ENCODE measurements around the gene LKAAEAR1. TPM values are rescaled to one million over a fixed set of nuclear protein-coding genes. Genes with fewer than 3 reads are reported as not detected.
A peak's percentile ranks its signal among the peaks of the same experiment; 100 is the strongest.

Gene LKAAEAR1
- total and polyA plus RNA-seq, 2 of the 13 experiments (the other 11 are each of a cell fraction or from before 2014, with no cell fraction given): not detected

DNA sequence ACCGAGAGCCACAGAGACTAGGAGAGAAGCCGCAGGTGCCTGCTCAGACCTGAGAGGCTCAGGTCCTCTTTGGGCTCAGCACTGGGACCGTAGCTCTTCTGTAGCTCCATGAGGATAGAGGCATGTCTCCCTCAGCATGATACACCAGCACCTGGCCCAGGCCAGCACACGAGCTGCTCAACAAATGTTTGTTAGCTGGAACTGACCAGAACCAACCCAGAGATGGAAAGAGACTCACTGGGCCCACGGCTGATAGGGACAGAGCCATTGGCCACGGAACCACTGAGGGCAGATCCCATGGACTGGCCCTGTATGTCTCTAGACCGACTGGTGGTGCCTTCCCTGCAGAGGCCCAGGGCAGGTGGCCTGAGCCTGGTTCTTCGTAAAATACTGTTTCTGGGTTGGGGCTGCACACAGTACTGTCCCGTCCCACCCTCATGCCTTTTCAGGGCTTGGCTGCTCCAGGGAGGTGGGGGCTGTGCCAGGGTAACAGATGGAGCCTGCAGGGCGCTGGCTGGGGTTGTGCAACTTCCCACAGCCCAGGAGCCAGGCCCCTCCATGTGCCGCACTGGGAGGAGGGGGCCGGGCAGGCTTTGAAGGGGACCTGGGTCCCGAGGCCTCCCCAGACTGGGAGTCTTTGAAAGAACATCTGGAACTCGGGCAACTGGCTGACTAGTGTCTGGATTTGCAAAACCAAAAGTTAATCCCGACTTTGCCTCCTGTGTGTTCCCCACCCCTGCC is 43.0 kb downstream of the LKAAEAR1 start:
- BruUV-seq (replicated peaks): no TSS peak
- H3K9ac ChIP-seq (ENCODE audit: insufficient read depth, low read depth, low read length): peak overlapping the region; percentile 86
- H2AFZ ChIP-seq (ENCODE audit: low read length): no peak overlapping the region
- peak overlapping the region; percentile 70 to 89 (median 89) for H3K4me3 ChIP-seq (replicated peaks in 1 of 3; ENCODE audit: insufficient read depth in 1 of 3, low read depth in 2 of 3, low read length in 3 of 3)
- DNase-seq (ENCODE audit: low spot score) (peak; percentile 67), FAIRE-seq (peak; percentile 79), ATAC-seq (peak; percentile 35)
- H3K4me1 ChIP-seq (ENCODE audit: insufficient read depth, low read length): peaks cover 77% of the 10 kb centered on the region
- in situ Hi-C loops (cut with HindIII; ENCODE audit: extremely low pct_ligation_motif_present, low pct_unique_long_range_greater_than_20kb): no loop called here
- 8% methylated on average over 12 of the region's 15 CpGs for WGBS (ENCODE audit: low lambda C conversion rate)
- H3K27ac ChIP-seq (ENCODE audit: extremely low read length, insufficient read depth, low read length): peak overlapping the region; percentile 45
- H3K4me2 ChIP-seq (ENCODE audit: low read depth, low read length): peak overlapping the region; percentile 94
- no peaks in the 10 kb centered on the region for H4K20me1 ChIP-seq (ENCODE audit: insufficient read depth, low read length)
- intact Hi-C loops (cut with micrococcal nuclease; ENCODE audit: unreplicated experiment): no loop called here
- H3K9me3 ChIP-seq (ENCODE audit: low read length): no peaks in the 10 kb centered on the region
- POLR2A ChIA-PET: interaction anchor here (3.6 to 10.1 kb wide), 4 partner anchors 12 to 61 kb away, joined by 32 to 252 read pairs (median 40); partner anchors contain the start of genes PRPF6, SAMD10, SOX18 and TCEA2
- CTCF ChIA-PET (ENCODE audit: low intra/inter-chr PET ratio, low total read pairs): no interaction called here
- no peaks in the 10 kb centered on the region for H3K36me3 ChIP-seq (replicated peaks in 1 of 2; ENCODE audit: control insufficient read depth in 1 of 2, insufficient read depth in 2 of 2, low read length in 2 of 2)
- peaks cover 16% of the 10 kb centered on the region for H3K79me2 ChIP-seq (ENCODE audit: insufficient read depth, low read length)
- H3K27me3 ChIP-seq (ENCODE audit: control insufficient read depth in 1 of 2, insufficient read depth in 2 of 2, low read length in 2 of 2): no peaks in the 10 kb centered on the region
- 0 out of 2 replicates have a peak, but pooled peaks have one; percentile 6 for TF ChIP-seq SP4 (CRISPR knock-in tag; IDR thresholded peaks at IDR 0.05)
- TF ChIP-seq NAIF1 (CRISPR knock-in tag; IDR thresholded peaks at IDR 0.05; ENCODE audit: borderline replicate concordance): peak; percentile 56; the same call in 1 of the 2 replicates
- no peak for TF ChIP-seq ZNF234 (CRISPR knock-in tag; conservative IDR thresholded peaks at IDR 0.05)
- TF ChIP-seq ZNF644 (CRISPR knock-in tag; IDR thresholded peaks at IDR 0.05; ENCODE audit: low read depth): no peak
- peak; percentile 66 for TF ChIP-seq POLR2G (IDR thresholded peaks at IDR 0.05; ENCODE audit: low read depth, low read length)
- TF ChIP-seq ZNF792 (CRISPR knock-in tag; IDR thresholded peaks at IDR 0.05): no peak
- 0 out of 2 replicates have a peak, but pooled peaks have one; percentile 2 for TF ChIP-seq ZNF44 (CRISPR knock-in tag; IDR thresholded peaks at IDR 0.05)
- TF ChIP-seq XRCC5 (optimal IDR thresholded peaks at IDR 0.05; ENCODE audit: low read length): no peak
- peak; percentile 85 for TF ChIP-seq TAF15 (IDR thresholded peaks at IDR 0.05; ENCODE audit: low read depth, low read length, poor library complexity, severe bottlenecking)
- TF ChIP-seq ZNF800 (CRISPR knock-in tag; IDR thresholded peaks at IDR 0.05): peak; percentile 75
- 0 out of 2 replicates have a peak, but pooled peaks have one; percentile 3 for TF ChIP-seq SMAD9 (CRISPR knock-in tag; IDR thresholded peaks at IDR 0.05)
- TF ChIP-seq RFX1 (IDR thresholded peaks at IDR 0.05): no peak
- TF ChIP-seq ZNF33A (CRISPR knock-in tag; IDR thresholded peaks at IDR 0.05; ENCODE audit: borderline replicate concordance): no peak
- peak; percentile 62; the same call in 1 of the 2 replicates for TF ChIP-seq THAP8 (CRISPR knock-in tag; IDR thresholded peaks at IDR 0.05; ENCODE audit: borderline replicate concordance)
- no peak for TF ChIP-seq ATAD3A (CRISPR knock-in tag; IDR thresholded peaks at IDR 0.05)
- 0 out of 2 replicates have a peak, but pooled peaks have one; percentile 71 for TF ChIP-seq STAT6 (CRISPR knock-in tag; IDR thresholded peaks at IDR 0.05; ENCODE audit: borderline replicate concordance)
- TF ChIP-seq, protein P1, sequence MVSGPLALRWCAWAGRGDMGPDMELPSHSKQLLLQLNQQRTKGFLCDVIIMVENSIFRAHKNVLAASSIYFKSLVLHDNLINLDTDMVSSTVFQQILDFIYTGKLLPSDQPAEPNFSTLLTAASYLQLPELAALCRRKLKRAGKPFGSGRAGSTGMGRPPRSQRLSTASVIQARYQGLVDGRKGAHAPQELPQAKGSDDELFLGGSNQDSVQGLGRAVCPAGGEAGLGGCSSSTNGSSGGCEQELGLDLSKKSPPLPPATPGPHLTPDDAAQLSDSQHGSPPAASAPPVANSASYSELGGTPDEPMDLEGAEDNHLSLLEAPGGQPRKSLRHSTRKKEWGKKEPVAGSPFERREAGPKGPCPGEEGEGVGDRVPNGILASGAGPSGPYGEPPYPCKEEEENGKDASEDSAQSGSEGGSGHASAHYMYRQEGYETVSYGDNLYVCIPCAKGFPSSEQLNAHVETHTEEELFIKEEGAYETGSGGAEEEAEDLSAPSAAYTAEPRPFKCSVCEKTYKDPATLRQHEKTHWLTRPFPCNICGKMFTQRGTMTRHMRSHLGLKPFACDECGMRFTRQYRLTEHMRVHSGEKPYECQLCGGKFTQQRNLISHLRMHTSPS (CRISPR knock-in tag; IDR thresholded peaks at IDR 0.05; ENCODE audit: low read depth): peak; percentile 55; the same call in 1 of the 2 replicates

Measured in HepG2 (cell line).